ENCODE data around the gene ITPR1.

DNA sequence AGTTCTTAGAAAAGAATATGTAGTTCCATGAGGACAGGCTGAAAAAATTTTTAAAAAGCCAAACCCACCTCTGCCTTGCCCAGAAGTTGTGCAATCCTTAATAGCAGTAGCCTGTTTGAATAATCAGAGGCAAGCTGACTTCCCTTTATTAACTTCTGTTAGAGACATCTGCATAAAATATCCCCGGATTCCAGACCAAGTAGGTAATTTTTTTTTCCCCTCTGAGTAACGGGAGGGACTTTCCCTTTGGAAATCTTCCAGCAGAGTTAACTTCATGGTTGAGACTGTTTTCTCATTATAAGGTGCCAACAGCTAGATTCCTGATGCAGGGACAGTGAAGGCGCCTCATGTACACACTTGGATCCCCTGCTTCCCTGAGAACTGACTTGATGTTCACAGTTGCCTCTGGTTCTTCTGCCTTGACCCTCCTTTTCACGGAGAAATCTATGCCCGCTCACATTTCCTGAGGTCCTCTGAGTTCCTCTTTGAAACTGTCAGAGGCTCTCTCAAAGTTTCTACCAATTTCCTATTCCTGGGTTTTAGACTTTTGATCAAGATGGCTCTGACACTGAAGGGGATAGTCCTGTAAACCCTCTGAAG, 258.5 kb downstream of the ITPR1 start:
- TF ChIP-seq, protein P1, sequence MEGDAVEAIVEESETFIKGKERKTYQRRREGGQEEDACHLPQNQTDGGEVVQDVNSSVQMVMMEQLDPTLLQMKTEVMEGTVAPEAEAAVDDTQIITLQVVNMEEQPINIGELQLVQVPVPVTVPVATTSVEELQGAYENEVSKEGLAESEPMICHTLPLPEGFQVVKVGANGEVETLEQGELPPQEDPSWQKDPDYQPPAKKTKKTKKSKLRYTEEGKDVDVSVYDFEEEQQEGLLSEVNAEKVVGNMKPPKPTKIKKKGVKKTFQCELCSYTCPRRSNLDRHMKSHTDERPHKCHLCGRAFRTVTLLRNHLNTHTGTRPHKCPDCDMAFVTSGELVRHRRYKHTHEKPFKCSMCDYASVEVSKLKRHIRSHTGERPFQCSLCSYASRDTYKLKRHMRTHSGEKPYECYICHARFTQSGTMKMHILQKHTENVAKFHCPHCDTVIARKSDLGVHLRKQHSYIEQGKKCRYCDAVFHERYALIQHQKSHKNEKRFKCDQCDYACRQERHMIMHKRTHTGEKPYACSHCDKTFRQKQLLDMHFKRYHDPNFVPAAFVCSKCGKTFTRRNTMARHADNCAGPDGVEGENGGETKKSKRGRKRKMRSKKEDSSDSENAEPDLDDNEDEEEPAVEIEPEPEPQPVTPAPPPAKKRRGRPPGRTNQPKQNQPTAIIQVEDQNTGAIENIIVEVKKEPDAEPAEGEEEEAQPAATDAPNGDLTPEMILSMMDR (conservative IDR thresholded peaks at IDR 0.05; ENCODE audit: low read depth, low read length), result no peak
- TF ChIP-seq EZH2phosphoT487 (IDR thresholded peaks at IDR 0.05; ENCODE audit: borderline replicate concordance, low read length) (no peak), EZH2 (IDR thresholded peaks at IDR 0.05; ENCODE audit: low read length, unreplicated experiment) (no peak)
